Kidney epithelial cell (primary cell): ENCODE data around the gene PTPRS. TPM values are rescaled to one million over a fixed set of nuclear protein-coding genes. Genes with fewer than 3 reads are reported as not detected.

Source experiments
- DNase-seq: peaks from one replicate; pipeline ENCODE4 v3.0.0-alpha.2; 2010; ENCODE audit warnings: low read depth
- H3K27me3 ChIP-seq: 2 replicates; pipeline ENCODE4 v1.6.0; 2011; ENCODE audit warnings: low read length; ENCODE audit not compliant: control insufficient read depth, insufficient read depth
- H3K36me3 ChIP-seq: 2 replicates; pipeline ENCODE4 v1.5.1; 2011; ENCODE audit warnings: low read length; ENCODE audit not compliant: control insufficient read depth, insufficient read depth
- H3K4me3 ChIP-seq: 2 replicates; pipeline ENCODE4 v1.5.1; 2011; ENCODE audit warnings: low read depth, mild to moderate bottlenecking, control low read depth, low read length
- CTCF ChIP-seq: IDR thresholded peaks from 2 replicates; pipeline ENCODE4 v1.5.1; 2011; ENCODE audit warnings: mild to moderate bottlenecking, moderate library complexity, low read length, control low read depth, inconsistent platforms; ENCODE audit not compliant: insufficient read depth, poor library complexity, severe bottlenecking
- total RNA-seq: library from RNA; depleted of rRNA; stranded (reverse); fragments of >200 nt; gene quantifications from 2 replicates; pipeline ENCODE4 v1.2.3, GENCODE V29; 2015

The PTPRS gene
- total RNA-seq, 1 donor from 2014 or later, result 58.2 TPM

DNA sequence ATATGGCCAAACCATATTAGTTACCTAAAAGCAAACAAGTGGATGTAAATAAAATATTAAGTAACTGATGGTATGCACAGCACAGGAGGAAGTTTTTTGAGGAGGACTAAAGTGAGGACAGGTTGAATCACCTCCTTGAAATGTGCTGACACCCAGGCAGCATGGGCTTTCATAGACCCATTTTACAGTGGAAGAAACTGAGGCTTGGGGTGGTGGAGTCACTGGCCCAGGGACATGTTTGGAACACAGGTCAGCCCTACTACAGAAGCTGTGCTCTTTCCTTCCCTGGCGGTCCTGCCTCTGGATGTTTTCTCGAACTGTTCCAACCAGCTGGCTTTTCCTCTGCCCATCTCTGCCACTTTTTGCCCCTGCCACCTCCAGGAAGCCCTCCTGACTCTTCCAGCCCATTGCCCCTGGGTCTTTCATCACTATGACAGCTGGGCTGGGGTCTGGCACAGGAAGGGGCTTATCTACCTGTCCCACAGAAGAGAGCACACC, 11.2 kb upstream of the PTPRS start:
- H3K4me3 ChIP-seq, result no peak overlapping the region
- no peak for DNase-seq
- no peak for TF ChIP-seq CTCF
- peaks cover 8% of the 10 kb centered on the region for H3K27me3 ChIP-seq
- H3K36me3 ChIP-seq, result no peaks in the 10 kb centered on the region

- H3K27me3 ChIP-seq, result peaks cover 6% of the 10 kb centered on the region
- H3K4me3 ChIP-seq, result no peak overlapping the region
- no peak for TF ChIP-seq CTCF
- H3K36me3 ChIP-seq, result no peaks in the 10 kb centered on the region
- DNase-seq, result no peak
Observed at GRCh38 chr19:5349041-5349440, 8.4 kb upstream of the PTPRS start.

DNA sequence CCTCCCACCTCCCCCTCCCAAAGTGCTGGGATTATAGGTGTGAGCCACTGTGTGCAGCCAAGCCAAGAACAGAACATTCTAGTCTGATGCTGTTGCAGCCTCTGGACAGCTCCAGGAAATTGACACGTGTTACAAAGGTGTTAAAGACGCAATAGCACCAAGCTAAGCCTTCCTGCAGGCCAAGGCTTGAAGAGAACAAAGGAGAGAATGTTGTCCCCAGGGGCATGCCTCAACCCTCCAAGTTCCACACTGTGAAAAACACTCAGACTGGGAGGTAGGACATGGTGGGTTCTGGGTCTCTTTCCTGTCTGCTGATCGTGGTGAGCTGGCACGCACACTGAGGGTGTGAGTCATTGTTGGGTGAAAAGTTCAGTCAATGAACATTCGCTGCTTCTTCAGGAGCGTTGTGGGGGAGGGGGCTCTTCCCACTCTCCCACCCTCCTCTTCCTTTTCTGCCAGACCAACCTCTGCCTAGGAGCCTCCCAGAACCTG, 5.3 kb upstream of the PTPRS start:
- Histone ChIP-seq H3K4me3 (no peak overlapping the region), H3K36me3 (no peaks in the 10 kb centered on the region), H3K27me3 (peaks cover 2% of the 10 kb centered on the region)
- DNase-seq, result peak; percentile 25
- no peak for TF ChIP-seq CTCF

- no peaks in the 10 kb centered on the region for H3K36me3 ChIP-seq
- no peak overlapping the region for H3K4me3 ChIP-seq
- H3K27me3 ChIP-seq, result peaks cover 13% of the 10 kb centered on the region
- no peak for TF ChIP-seq CTCF
- no peak for DNase-seq
Observed at GRCh38 chr19:5343848-5344247, 3.2 kb upstream of the PTPRS start.

- no peak for DNase-seq
- Histone ChIP-seq H3K27me3 (peaks cover 25% of the 10 kb centered on the region), H3K36me3 (no peaks in the 10 kb centered on the region), H3K4me3 (no peak overlapping the region)
- TF ChIP-seq CTCF, result no peak
Observed at GRCh38 chr19:5342573-5343201, 2.1 kb upstream of the PTPRS start.

GRCh38 chr19:5341981-5342380, 1.4 kb upstream of the PTPRS start:
- TF ChIP-seq CTCF, result no peak
- Histone ChIP-seq H3K27me3 (peaks cover 32% of the 10 kb centered on the region), H3K36me3 (no peaks in the 10 kb centered on the region), H3K4me3 (no peak overlapping the region)
- DNase-seq, result no peak
